AG04450 (cell line): ENCODE results near the gene RASSF6. TPM values are rescaled to one million over a fixed set of nuclear protein-coding genes. Genes with fewer than 3 reads are reported as not detected.
"Not testable (repeated sequence)": the region's sequence is repeated elsewhere in the genome, so short reads cannot be mapped to it uniquely, and the experiment has no call there.

Experiments used
- CTCF ChIA-PET: fragments of 300-600, 350-600 bp; formaldehyde crosslinking; extraction: SDS; loops from one replicate; lab custom pipeline; 2022; ENCODE audit warnings: antibody characterized with exemption, inconsistent platforms; lab: Charles Lee
- POLR2A ChIA-PET: fragments of 350-600 bp; formaldehyde crosslinking; extraction: SDS; loops from one replicate; lab custom pipeline; 2021; ENCODE audit warnings: antibody characterized with exemption, inconsistent platforms; lab: Yijun Ruan, JAX
- DNase-seq: peaks from one replicate; pipeline ENCODE4 v3.0.0-alpha.2; 2011; ENCODE audit warnings: low read depth, low spot score
- H3K27ac ChIP-seq: one replicate; pipeline ENCODE4 v1.5.1; 2012; ENCODE audit warnings: low read depth, low read length, control low read depth
- H3K27me3 ChIP-seq: one replicate; pipeline ENCODE4 v1.6.0; 2012; ENCODE audit warnings: low read length; ENCODE audit not compliant: control insufficient read depth, insufficient read depth
- H3K4me3 ChIP-seq: 2 replicates; pipeline ENCODE4 v1.5.1; 2011; ENCODE audit warnings: mild to moderate bottlenecking, low read depth, low read length, control low read depth
- H3K9me3 ChIP-seq: 2 replicates; pipeline ENCODE4 v1.5.1; 2012; ENCODE audit warnings: low read length; ENCODE audit not compliant: control insufficient read depth, insufficient read depth
- CTCF ChIP-seq: IDR thresholded peaks from 2 replicates; pipeline ENCODE4 v1.5.1; 2011; ENCODE audit warnings: low read depth, low read length, control low read depth, inconsistent platforms
- polyA plus RNA-seq: library from polyadenylated mRNA; depleted of rRNA; stranded (reverse); fragments of >200 nt; gene quantifications from 2 replicates; pipeline ENCODE4 v1.2.3, GENCODE V29; 2011

The RASSF6 gene
- polyA plus RNA-seq, 1 experiment = 0.07 TPM

GRCh38 chr4:73653695-73654106 lies 33.5 kb upstream of the RASSF6 start:
- H3K27ac ChIP-seq = no peak overlapping the region
- peak; percentile 65 for TF ChIP-seq CTCF
- ChIA-PET POLR2A (no interaction called here), CTCF (interaction anchor here (0.6 to 4.7 kb wide), 33 partner anchors 9 to 850 kb away, joined by 3 to 90 read pairs (median 4); partner anchors contain the start of gene ANKRD17)
- H3K27me3 ChIP-seq = no peaks in the 10 kb centered on the region
- no peak overlapping the region for H3K4me3 ChIP-seq
- peak; percentile 24 for DNase-seq
- H3K9me3 ChIP-seq = no peaks in the 10 kb centered on the region

- ChIA-PET POLR2A (no interaction called here), CTCF (interaction anchor here (3.1 kb wide), 1 partner anchor 76 kb away, joined by 62 read pairs; no protein-coding TSS in a partner anchor)
Measured at GRCh38 chr4:73650250-73650649, 30.0 kb upstream of the RASSF6 start.

GRCh38 chr4:73648478-73648877 lies 28.2 kb upstream of the RASSF6 start:
- Histone ChIP-seq H3K27ac (no peak overlapping the region), H3K9me3 (no peaks in the 10 kb centered on the region), H3K4me3 (no peak overlapping the region), H3K27me3 (no peaks in the 10 kb centered on the region)
- no peak for DNase-seq
- CTCF ChIA-PET = interaction anchor here (1.3 kb wide), 1 partner anchor 75 kb away, joined by 8 read pairs; no protein-coding TSS in a partner anchor
- POLR2A ChIA-PET = no interaction called here
- no peak for TF ChIP-seq CTCF

More at GRCh38 chr4:73650250-73650649, 30.0 kb upstream of the RASSF6 start:
- no peak overlapping the region for H3K27ac ChIP-seq
- no peak for TF ChIP-seq CTCF
- H3K9me3 ChIP-seq = no peaks in the 10 kb centered on the region
- no peaks in the 10 kb centered on the region for H3K27me3 ChIP-seq
- H3K4me3 ChIP-seq = no peak overlapping the region
- DNase-seq = no peak

GRCh38 chr4:73646117-73646516 lies 25.9 kb upstream of the RASSF6 start:
- POLR2A ChIA-PET = no interaction called here
- CTCF ChIA-PET = interaction anchor here (1.0 to 1.1 kb wide), 2 partner anchors 9 to 73 kb away, joined by 3 to 4 read pairs; no protein-coding TSS in a partner anchor
- no peak overlapping the region for H3K4me3 ChIP-seq
- TF ChIP-seq CTCF = no peak
- no peak overlapping the region for H3K27ac ChIP-seq
- no peak for DNase-seq
- H3K9me3 ChIP-seq = no peaks in the 10 kb centered on the region
- no peaks in the 10 kb centered on the region for H3K27me3 ChIP-seq

GRCh38 chr4:73631565-73632226 lies 11.5 kb upstream of the RASSF6 start:
- peaks cover 6% of the 10 kb centered on the region for H3K27me3 ChIP-seq
- ChIA-PET CTCF (no interaction called here), POLR2A (no interaction called here)
- no peak for TF ChIP-seq CTCF
- DNase-seq = no peak
- H3K4me3 ChIP-seq = no peak overlapping the region
- H3K27ac ChIP-seq = no peak overlapping the region
- H3K9me3 ChIP-seq = no peaks in the 10 kb centered on the region

- H3K9me3 ChIP-seq, DNase-seq, H3K27ac ChIP-seq, H3K4me3 ChIP-seq, POLR2A ChIA-PET, H3K27me3 ChIP-seq, CTCF ChIA-PET: not testable (repeated sequence)
Measured at GRCh38 chr4:73628834-73629233, 8.6 kb upstream of the RASSF6 start.
